NCI-H1092 (cell line): ENCODE measurements around the gene C11orf24.
"Not testable (repeated sequence)": the region's sequence is repeated elsewhere in the genome, so short reads cannot be mapped to it uniquely, and the experiment has no call there.

Experiments used
- DNase-seq: peaks from one replicate; lab custom pipeline; 2025; lab: John Stamatoyannopoulos, UW

C11orf24 gene

DNA sequence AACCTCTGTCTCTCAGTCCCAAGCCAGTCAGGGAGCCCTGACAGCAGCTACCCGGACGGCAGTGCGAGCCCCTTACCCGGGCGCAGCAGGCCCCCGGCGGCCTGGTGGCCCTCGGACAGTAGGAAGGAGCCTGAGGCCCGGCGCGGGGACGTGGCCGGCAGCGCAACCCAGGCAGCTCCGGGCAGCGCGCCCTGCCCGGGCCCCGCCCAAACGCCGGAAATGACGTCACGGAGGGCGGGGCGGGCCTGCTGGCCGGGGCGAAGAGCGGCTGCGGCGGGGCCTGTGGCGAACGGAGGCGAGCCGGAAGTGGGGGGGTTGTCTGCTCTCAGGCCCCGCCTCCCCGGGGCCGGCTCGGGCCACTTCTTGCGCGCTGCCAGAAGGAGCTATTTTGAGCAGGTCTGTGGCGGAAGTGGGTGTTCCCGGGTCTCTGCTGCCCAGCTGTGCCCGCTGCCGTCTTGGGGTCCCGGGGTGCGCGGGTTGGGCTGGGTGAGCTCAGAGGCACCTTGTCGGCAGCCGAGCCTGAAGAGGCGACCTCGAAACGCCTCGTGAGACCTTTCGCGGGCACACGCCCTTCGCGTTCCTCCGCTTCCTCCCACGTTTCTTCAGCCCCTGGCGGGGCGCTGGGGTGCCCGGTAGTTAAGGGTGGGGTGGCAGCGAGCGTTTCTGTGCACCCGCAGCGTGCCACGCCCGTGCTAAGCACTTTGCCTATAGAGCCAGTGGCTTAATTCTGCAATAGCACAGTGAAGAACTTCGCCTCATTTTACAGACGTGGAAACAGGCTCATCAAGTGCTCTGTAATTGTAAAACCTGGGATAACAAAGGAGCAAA, at the start of gene C11orf24:
Gene C11orf24 (minus strand): TSS at position 193 of the 828 bp plus-strand sequence. CDS start 8,206 bp downstream, outside the sequence.
- peak; percentile 93 for DNase-seq

DNA sequence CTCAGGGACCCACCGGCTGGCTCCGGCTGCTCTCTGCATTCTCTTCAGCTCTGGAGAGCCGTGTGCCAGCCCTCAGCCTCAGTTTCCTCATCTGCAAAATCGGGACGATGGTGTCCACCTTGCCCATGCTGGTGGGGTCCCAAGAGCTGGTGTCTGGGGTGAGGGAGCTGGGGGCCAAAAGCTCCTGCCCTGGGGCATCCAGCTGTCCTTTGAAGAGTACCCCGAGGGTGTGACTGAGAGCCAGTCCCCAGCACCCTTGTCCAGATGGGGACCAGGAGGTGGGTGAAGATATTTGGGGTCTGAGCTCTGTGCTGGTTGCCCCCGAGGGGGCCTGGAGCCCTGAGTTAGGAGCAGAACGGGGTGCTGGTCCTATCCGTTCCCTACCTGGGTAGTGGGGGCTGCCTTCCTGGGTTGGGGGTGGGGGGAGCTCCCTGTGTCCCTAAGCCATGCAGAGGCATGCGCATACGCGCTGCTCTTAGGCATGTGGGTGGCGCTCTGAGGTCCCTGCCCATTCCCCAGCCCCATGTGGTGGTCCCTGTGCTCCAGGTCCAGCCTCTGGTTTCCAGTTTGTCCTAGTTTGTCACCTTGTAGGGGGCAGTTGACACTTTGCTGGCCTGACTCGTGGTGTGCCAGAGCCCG, 45.5 kb upstream of the C11orf24 start:
- DNase-seq = no peak

DNA sequence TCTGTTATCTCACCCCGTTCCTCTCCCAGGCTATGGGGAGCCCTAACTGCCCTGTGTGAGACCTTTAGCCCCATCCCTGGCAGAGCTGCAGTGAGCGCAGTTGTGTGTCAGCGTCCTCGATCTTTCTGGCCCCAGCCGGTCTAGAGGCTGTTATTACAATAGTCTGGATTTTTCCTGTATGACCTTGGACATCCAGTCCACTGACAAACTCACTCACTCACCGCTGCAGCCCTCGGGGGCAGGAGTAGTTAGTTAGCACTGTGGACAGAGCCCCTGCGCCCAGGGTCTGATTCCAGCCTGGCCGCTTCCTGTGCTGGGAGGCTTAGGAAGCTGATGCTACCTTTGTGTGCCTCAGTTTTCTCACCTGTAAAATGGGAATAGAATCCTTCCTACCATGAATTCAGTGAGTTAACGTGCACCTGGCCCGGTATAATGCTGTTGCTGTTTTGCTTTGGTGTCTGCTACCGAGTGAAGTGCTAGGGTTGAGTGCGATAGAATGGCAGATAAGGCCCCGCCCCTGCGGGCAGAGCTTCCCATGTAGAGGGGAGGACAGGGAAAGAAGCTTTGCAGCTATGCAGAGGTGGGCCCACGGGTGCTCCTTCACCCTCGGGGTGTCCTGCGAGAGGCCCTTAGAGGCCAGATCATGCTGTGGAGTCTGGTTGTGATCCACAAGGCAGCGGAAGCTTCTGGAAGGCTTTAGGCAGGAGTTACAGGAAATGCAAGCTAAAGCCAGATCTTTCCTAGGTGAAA, 43.6 kb upstream of the C11orf24 start:
- DNase-seq = no peak

DNA sequence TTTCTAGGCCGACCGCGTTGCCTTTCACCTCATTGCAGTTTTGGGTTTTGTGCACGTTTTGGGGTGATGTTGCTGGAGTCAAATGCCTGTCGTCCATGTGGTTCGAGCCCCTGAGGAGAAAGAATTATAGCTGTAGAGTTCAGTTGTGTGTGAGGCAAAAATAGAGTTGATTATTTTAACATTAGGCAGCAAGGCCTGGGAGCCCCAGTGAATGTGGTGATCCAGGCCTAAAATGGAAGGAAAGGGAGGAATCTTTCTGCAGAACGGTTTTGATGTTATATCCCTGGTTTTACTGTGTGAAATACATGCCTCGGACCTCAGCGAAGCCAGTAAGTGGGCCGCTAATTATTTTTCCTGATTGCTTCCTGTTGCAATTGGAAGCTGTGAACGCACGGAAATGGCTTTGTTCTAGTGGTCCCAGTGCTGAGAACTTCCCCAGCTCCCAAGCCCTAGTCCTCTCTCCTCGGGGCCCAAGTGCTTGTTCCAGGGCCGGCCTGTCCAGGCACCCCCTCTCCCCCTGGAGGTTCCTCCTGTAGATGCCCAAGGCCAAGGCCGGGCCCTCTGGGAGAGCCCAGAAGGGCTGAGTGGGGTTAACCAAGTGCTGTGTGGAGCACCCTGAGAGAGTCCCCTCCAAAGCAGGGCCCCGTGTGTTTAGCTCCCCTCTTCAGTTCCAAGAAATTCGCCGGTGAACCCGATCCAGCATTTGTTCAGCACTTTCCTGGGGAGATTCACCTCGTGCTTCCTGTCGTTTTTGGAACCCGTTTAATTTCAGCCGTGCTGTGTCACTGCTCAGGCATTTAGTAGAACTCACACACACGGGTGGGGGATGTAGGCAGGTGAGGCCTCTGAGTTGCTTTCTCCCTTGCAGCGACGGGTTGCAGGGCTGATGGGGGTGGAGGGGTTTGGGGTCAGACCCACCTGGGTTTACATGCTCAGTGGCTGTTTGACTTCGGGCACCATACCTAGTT, 42.7 kb upstream of the C11orf24 start:
- no peak for DNase-seq

DNA sequence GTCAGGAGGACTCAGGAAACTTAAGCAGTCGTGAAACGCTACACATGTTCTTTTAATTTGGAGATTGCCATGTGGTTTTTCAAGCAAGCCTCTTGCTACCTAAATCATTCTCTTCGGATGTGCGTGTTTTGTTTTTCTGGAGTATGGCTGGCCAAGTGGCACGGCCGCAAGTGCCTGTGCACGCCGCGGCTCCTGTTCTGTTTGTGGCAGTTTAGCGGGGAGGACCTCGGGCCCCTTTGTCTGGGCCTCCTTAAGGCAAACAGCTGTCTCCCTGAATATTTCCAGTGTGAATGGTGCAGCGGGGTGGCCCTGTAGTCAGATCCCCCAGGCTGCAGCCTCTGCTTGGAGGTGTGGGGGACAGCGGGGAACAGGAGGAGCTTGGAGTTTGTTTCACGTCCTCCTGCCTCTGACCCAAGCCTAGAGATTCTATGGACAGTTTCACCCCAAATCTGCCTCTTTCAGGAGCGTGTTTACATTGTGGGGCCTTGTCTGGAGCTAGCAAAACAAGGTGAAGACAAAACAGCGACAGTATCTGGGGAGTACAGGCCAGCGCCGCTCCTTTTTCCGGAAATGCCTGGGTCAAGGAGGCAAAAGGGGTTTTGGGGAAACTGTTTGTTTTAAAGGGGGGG, 41.9 kb upstream of the C11orf24 start:
- DNase-seq = no peak

DNA sequence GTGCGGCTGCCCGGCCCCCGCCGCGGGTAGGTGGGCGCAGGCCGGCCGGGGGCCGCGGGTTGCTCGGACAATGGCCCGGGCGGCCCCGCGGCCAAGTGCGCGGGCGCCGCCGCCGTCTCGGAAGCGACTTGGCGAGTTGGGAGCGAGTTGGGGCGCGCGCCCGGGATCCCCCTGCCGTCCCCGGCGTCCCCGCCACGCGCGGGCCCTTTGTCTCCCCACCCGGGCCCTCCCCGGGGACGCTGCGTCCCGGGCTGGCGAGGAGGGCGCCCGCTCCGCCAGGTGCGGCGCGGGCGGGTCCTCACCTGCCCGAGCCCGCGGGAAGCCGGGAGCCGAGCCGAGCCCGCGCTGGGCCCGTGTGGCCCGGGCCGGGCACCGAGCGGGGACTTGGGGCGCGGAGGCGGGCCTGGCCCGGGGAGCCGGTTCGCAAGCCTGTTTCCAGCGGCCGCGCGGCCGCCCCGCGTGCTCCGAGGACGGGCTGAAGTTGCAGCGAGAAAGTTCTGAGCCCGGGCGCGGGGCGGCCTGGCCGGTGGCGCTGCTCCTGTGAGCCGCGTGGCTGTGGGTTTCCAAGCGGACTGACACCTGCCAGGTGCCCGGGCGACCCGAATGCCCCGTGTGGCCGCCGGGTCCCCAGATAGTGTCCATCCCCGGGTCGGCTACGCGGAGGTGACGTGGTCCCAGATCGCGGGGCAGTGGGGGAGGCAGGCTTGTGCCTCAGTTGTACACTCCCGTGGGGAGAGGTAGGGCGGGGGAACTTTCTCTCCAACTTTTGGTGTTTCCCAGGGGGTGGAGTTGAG, 41.2 kb upstream of the C11orf24 start:
- DNase-seq = no peak

DNA sequence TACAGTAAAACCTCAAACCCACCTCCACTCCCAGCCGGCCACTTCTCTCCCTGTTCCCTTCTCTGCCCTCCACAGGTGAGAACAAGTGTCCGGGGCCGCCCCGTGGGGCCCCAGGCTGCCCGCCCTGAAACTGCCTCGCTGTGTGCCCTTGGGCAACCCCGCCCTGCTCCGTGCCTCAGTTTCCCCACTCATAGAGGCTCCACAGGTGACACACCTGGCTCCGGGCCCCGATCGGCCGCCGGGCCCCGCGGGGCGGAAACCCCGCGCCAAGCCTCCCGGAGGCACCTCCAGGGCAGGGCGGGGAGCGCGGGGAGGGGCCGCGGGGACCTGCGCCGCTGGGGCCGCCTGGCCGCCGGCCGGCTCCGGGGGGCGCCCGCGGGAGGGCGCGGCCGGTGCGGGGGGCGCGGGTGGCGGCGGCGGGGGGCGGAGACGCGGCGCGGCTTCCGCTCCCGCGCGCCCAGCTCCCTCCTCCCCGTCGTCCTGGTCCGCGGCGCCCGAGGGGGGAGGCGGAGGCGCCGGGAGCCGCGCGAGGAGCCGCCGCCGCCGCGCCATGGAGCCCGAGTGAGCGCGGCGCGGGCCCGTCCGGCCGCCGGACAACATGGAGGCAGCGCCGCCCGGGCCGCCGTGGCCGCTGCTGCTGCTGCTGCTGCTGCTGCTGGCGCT, 40.5 kb upstream of the C11orf24 start, which contains the start of gene LRP5:
Gene LRP5 (plus strand): TSS at position 475 of the 663 bp plus-strand sequence. CDS start 124 bp downstream, at position 599.
- peak; percentile 24 for DNase-seq

DNA sequence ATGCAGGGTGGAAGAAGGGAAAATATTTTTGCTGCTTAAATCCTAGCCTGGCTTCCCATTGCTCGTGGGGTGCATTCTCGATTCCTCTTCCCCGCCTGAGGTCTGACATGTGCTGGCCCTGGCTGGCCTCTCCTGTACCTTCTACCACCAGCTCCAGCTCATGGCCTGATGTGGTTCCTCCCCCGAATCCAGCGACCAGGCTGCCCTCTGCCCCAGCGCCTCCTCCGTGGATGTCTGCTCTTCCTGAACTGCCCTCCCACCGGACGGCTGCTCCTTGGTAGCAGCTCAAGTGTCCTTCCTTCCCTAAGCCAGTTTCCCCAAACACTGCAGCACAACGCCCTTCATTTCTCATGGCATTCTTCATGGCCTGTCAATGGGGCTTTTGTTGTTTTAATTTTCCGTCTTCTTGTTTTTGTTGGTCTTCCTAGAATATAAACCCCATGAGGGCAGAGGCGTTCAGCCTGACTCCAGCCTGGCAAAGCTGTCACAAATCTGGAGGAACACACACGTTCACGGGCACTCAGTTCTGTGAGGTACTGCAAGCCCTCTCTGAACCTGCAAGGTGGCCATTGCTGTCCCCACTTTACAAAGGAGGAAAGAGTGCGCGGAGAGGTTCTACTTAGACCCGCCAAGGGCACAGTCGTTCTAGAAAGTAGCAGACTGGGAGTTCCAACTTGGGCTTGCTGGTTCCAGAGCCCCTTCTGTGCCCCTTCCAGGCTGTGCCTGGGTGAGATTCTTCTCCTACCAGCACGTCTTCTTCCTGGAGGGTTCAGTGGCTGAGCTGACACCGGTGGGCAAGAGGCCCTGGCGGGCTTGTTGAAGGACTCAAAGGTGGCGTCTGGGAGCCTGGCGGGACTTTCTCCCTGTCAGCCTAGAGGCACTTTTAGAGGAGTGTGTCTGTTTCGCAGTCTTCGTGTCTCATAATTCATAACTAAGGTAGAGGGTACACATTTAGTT, 39.7 kb upstream of the C11orf24 start:
- no peak for DNase-seq

DNA sequence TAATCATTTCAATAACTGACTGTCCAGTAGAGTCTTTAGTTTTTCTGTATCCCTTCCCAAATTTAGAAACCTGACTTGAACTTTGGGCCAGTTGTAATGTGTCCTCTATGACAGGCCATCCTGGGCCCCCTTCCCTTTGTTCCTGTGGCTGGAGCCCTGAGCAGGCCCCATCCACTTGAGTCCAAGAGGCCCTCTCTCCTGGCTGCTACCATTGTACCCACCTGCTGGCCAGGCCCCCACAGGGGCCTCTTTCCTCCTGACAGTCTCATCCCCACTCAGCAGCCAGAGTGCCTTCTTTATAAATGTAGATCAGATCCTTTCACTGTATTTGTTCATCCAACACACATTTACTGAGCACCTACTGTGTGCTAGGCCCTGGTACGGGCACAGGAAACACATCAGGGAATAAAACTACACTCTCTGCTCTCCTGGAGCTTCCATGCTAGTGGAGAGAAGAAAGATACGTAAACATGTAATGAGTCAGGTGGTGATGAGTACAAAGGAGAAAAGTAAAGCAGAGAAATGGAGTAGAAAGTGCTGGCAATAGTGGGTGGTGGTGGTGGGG, 37.9 kb upstream of the C11orf24 start:
- no peak for DNase-seq

DNA sequence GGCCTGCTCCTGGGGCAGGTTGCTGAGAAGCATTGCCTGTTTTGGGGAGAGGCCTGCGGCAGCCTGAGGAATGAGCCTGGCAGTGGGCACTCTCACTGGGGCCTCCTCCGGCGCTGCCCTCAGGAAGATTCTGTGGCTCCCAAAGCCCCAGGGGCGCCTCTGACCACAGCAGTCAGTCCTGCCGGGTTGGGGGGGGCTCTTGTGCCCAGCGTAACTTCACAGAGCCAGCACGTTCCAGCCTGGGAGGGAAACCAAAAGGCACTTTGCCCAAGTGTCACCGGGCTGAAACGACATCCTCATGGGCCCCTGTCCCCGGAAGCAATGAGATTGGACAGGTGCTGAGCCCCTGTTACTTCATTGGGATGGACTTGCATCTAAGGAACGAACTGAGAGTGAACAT, 36.3 kb upstream of the C11orf24 start:
- no peak for DNase-seq

DNA sequence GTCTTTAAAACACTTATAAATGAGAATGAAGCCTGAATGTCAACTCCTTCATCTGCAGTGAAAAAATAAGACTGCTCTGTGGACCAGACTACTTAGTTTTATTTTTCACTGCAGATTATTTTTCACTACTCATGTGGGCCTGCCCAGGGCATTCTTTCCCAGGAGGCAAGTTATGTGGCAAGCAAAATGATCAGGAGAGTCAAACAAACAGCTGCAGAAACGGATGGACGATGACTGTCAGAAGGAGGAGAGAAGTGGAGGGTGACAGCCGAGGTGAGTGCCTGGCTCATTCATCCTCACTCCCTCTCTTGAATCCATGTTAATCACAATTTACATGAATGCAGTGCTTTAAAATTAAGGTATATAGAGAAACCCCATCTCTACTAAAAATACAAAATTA, 34.9 kb upstream of the C11orf24 start:
- DNase-seq = no peak

DNA sequence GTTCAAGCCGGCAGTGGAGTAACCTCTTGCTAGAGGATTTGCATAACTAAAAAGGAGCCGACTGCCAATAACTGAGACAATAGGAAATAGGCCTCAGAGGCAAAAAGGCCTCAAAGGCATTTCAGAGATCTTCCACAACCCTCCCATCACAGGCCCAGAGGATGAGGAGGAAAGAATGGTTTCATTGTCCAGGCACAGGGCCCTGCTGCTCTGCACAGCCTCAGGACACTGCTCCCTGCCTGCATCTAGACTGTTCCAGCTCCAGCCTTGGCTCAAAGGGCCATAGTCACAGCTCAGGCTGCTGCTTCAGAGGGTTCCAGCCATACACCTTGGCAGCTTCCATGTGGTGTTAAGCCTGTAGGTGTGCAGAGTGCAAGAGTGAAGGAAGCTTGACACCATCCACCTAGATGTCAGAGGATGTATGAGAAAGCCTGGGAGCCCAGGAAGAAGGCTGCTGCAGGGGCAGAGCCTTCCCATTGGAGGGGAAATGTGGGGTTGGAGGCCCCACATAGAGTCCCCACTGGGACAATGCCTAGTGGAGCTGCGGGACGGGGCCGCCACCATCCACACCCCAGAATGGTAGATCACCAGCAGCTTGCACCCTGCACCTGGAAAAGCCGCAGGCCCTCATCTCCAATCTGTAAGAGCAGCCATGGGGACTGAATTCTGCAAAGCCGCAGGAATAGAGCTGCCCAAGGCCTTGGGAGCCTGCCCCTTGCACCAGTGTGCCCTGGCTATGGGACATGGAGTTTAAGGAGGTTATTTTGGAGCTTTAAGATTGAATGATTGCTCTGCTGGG, 32.4 kb upstream of the C11orf24 start:
- DNase-seq = no peak

DNA sequence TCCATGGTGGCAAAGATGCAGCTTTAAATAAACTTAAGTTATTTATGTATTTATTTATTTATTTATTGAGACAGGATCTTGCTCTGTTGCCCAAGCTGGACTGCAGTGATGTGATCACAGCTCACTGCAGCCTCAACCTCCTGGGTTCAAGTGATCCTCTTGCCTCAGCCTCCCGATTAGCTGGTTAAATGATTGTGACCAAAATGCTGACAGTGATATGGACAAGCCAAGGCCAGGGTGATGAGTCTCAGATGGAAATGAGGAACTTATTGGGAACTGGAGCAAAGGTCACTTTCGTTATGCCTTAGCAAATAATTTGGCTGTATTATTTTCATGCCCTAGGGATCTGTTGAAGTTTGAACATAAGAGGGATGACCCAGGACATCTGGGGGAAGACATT, 31.3 kb upstream of the C11orf24 start:
- DNase-seq = no peak

DNA sequence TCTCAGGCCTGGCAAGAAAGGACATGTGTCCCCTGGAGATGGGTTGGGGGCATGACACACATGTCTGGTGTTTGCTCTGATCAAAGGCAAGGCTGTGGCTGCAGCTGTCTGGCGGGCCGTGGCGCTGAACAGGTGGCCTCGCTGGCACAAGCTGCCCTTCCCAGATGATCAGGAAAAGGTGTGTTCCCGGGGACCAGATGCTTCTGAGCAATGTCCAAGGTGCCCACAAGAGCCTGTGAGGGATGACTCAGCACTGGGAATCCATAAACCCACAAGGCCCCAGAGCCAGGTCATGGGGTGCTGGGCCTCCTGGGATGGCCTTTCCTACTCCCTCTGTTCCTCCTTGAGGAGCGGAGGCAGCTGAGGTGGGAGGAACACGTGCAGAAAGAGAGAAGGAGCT, 30.9 kb upstream of the C11orf24 start:
- no peak for DNase-seq

DNA sequence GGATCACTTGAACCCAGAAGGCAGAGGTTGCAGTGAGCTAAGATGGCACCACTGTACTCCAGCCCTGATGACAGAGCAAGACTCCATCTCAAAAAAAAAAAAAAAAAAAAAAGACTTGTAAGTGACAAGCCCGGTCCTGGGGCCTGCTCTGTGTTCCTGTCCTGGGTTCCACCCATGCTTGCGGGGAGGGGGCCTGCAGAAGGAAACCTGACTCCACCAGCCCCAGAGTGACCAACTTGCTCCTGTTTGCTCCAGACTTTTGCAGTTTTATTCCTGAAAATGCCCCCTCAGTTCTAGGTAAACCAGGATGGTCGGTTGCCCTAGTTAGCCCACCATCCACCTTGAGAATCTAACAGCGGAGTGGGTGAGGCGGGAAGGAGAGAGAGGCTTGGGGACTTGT, 30.5 kb upstream of the C11orf24 start:
- DNase-seq = no peak

DNA sequence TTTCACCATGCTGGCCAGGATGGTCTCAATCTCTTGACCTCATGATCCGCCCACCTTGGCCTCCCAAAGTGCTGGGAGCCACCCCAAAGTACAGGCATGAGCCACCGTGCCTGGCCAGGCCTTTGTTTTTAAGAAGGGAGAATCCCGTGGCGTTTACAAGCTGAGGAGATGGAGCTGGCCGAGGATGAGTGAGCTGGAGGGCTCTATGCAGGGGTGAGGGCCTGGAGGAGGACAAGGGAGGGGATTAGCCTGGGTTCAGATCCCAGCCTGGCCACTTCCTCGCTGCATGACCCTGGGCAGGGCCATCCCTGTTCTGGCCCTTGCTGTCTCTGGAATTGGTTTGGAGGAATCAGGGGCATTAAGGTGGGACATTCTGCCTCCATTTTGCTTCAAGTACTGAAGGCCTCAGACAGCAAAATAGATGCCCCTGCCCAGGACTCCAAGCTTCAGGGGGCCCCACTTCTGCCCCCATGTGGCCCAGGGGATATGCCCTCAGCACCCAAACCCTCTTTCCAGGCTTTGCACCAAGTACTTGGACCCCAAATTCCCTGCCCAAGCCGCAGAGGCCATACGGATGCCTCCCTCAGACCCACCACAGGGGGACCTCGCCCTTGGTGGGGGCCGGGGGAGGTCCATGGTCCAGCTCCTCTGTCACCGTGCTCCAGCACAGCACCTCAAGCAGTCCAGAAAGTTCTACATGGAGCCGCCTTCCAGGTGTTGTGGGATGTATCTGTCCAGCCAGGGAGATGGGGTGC, 28.5 kb upstream of the C11orf24 start:
- DNase-seq = no peak

DNA sequence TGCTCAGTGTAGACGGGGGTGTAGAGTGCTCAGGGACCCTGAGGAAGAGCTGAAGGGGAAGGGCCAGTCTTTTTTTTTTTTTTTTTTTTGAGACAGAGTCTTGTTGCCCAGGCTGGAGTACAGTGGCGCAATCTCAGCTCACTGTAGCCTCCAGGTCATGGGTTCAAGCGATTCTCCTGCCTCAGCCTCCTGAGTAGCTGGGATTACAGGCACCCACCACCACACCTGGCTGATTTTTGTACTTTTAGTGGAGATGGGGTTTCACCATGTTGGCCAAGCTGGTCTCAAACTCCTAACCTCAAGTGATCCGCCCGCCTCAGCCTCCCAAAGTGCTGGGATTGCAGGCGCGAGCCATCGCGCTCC, 27.7 kb upstream of the C11orf24 start:
- not testable (repeated sequence) for DNase-seq
